Measurements from ENCODE around the gene MYO1E.
A peak's percentile ranks its signal among the peaks of the same experiment; 100 is the strongest.

Gene MYO1E

GRCh38 chr15:59230531-59231055 lies 142.1 kb downstream of the MYO1E start:
- no peak overlapping the region for H3K4me3 ChIP-seq (ENCODE audit: low read length)
- no peaks in the 10 kb centered on the region for H3K27me3 ChIP-seq (ENCODE audit: control insufficient read depth, insufficient read depth, low read length)
- peaks cover 22% of the 10 kb centered on the region for H3K36me3 ChIP-seq (ENCODE audit: insufficient read depth, low read length)
- H3K4me1 ChIP-seq (ENCODE audit: control insufficient read depth, insufficient read depth, low read length) = peaks cover 16% of the 10 kb centered on the region
- H3K4me2 ChIP-seq (ENCODE audit: low read length) = no peak overlapping the region
- H3K9me3 ChIP-seq (replicated peaks; ENCODE audit: low read length) = no peaks in the 10 kb centered on the region
- H3K9ac ChIP-seq (ENCODE audit: low read depth, low read length) = no peak overlapping the region

- peaks cover 28% of the 10 kb centered on the region for H3K36me3 ChIP-seq (ENCODE audit: insufficient read depth, low read length)
- H3K9me3 ChIP-seq (replicated peaks; ENCODE audit: low read length) = no peaks in the 10 kb centered on the region
- peaks cover 19% of the 10 kb centered on the region for H3K4me1 ChIP-seq (ENCODE audit: control insufficient read depth, insufficient read depth, low read length)
- no peaks in the 10 kb centered on the region for H3K27me3 ChIP-seq (ENCODE audit: control insufficient read depth, insufficient read depth, low read length)
- no peak overlapping the region for H3K9ac ChIP-seq (ENCODE audit: low read depth, low read length)
- H3K4me2 ChIP-seq (ENCODE audit: low read length) = no peak overlapping the region
- no peak overlapping the region for H3K4me3 ChIP-seq (ENCODE audit: low read length)
Measured at GRCh38 chr15:59229453-59229852, 143.2 kb downstream of the MYO1E start.

- Histone ChIP-seq H3K36me3 (ENCODE audit: insufficient read depth, low read length) (peaks cover 32% of the 10 kb centered on the region), H3K4me1 (ENCODE audit: control insufficient read depth, insufficient read depth, low read length) (peaks cover 22% of the 10 kb centered on the region), H3K27me3 (ENCODE audit: control insufficient read depth, insufficient read depth, low read length) (no peaks in the 10 kb centered on the region), H3K4me2 (ENCODE audit: low read length) (no peak overlapping the region), H3K9ac (ENCODE audit: low read depth, low read length) (no peak overlapping the region), H3K4me3 (ENCODE audit: low read length) (no peak overlapping the region), H3K9me3 (replicated peaks; ENCODE audit: low read length) (no peaks in the 10 kb centered on the region)
Measured at GRCh38 chr15:59229015-59229414, 143.7 kb downstream of the MYO1E start.

GRCh38 chr15:59227021-59227420 lies 145.7 kb downstream of the MYO1E start:
- H3K4me3 ChIP-seq (ENCODE audit: low read length) = no peak overlapping the region
- H3K36me3 ChIP-seq (ENCODE audit: insufficient read depth, low read length) = peaks cover 48% of the 10 kb centered on the region
- H3K9me3 ChIP-seq (replicated peaks; ENCODE audit: low read length) = no peaks in the 10 kb centered on the region
- peaks cover 31% of the 10 kb centered on the region for H3K4me1 ChIP-seq (ENCODE audit: control insufficient read depth, insufficient read depth, low read length)
- no peak overlapping the region for H3K4me2 ChIP-seq (ENCODE audit: low read length)
- H3K9ac ChIP-seq (ENCODE audit: low read depth, low read length) = no peak overlapping the region
- H3K27me3 ChIP-seq (ENCODE audit: control insufficient read depth, insufficient read depth, low read length) = no peaks in the 10 kb centered on the region

- Histone ChIP-seq H3K9me3 (replicated peaks; ENCODE audit: low read length) (no peaks in the 10 kb centered on the region), H3K4me2 (ENCODE audit: low read length) (no peak overlapping the region), H3K9ac (ENCODE audit: low read depth, low read length) (no peak overlapping the region), H3K4me3 (ENCODE audit: low read length) (no peak overlapping the region), H3K36me3 (ENCODE audit: insufficient read depth, low read length) (peaks cover 49% of the 10 kb centered on the region), H3K4me1 (ENCODE audit: control insufficient read depth, insufficient read depth, low read length) (peaks cover 33% of the 10 kb centered on the region), H3K27me3 (ENCODE audit: control insufficient read depth, insufficient read depth, low read length) (no peaks in the 10 kb centered on the region)
Measured at GRCh38 chr15:59224474-59224873, 148.2 kb downstream of the MYO1E start.

GRCh38 chr15:59223736-59224135 lies 148.9 kb downstream of the MYO1E start:
- peaks cover 56% of the 10 kb centered on the region for H3K36me3 ChIP-seq (ENCODE audit: insufficient read depth, low read length)
- H3K9ac ChIP-seq (ENCODE audit: low read depth, low read length) = no peak overlapping the region
- H3K4me3 ChIP-seq (ENCODE audit: low read length) = no peak overlapping the region
- H3K27me3 ChIP-seq (ENCODE audit: control insufficient read depth, insufficient read depth, low read length) = no peaks in the 10 kb centered on the region
- no peak overlapping the region for H3K4me2 ChIP-seq (ENCODE audit: low read length)
- no peaks in the 10 kb centered on the region for H3K9me3 ChIP-seq (replicated peaks; ENCODE audit: low read length)
- H3K4me1 ChIP-seq (ENCODE audit: control insufficient read depth, insufficient read depth, low read length) = peaks cover 33% of the 10 kb centered on the region

GRCh38 chr15:59222906-59223550 lies 149.6 kb downstream of the MYO1E start:
- H3K9ac ChIP-seq (ENCODE audit: low read depth, low read length) = peak overlapping the region; percentile 45
- H3K4me2 ChIP-seq (ENCODE audit: low read length) = no peak overlapping the region
- H3K4me1 ChIP-seq (ENCODE audit: control insufficient read depth, insufficient read depth, low read length) = peaks cover 33% of the 10 kb centered on the region
- peaks cover 62% of the 10 kb centered on the region for H3K36me3 ChIP-seq (ENCODE audit: insufficient read depth, low read length)
- no peak overlapping the region for H3K4me3 ChIP-seq (ENCODE audit: low read length)
- H3K9me3 ChIP-seq (replicated peaks; ENCODE audit: low read length) = no peaks in the 10 kb centered on the region
- H3K27me3 ChIP-seq (ENCODE audit: control insufficient read depth, insufficient read depth, low read length) = no peaks in the 10 kb centered on the region

- H3K9ac ChIP-seq (ENCODE audit: low read depth, low read length) = peak overlapping the region; percentile 62
- H3K4me1 ChIP-seq (ENCODE audit: control insufficient read depth, insufficient read depth, low read length) = peaks cover 33% of the 10 kb centered on the region
- no peaks in the 10 kb centered on the region for H3K27me3 ChIP-seq (ENCODE audit: control insufficient read depth, insufficient read depth, low read length)
- peak overlapping the region; percentile 43 for H3K4me2 ChIP-seq (ENCODE audit: low read length)
- H3K36me3 ChIP-seq (ENCODE audit: insufficient read depth, low read length) = peaks cover 61% of the 10 kb centered on the region
- H3K4me3 ChIP-seq (ENCODE audit: low read length) = no peak overlapping the region
- no peaks in the 10 kb centered on the region for H3K9me3 ChIP-seq (replicated peaks; ENCODE audit: low read length)
Measured at GRCh38 chr15:59221511-59222505, 150.9 kb downstream of the MYO1E start.

GRCh38 chr15:59218710-59219109 lies 154.0 kb downstream of the MYO1E start:
- H3K27me3 ChIP-seq (ENCODE audit: control insufficient read depth, insufficient read depth, low read length) = no peaks in the 10 kb centered on the region
- H3K4me1 ChIP-seq (ENCODE audit: control insufficient read depth, insufficient read depth, low read length) = peaks cover 24% of the 10 kb centered on the region
- no peaks in the 10 kb centered on the region for H3K9me3 ChIP-seq (replicated peaks; ENCODE audit: low read length)
- H3K36me3 ChIP-seq (ENCODE audit: insufficient read depth, low read length) = peaks cover 74% of the 10 kb centered on the region
- no peak overlapping the region for H3K9ac ChIP-seq (ENCODE audit: low read depth, low read length)
- H3K4me3 ChIP-seq (ENCODE audit: low read length) = no peak overlapping the region
- no peak overlapping the region for H3K4me2 ChIP-seq (ENCODE audit: low read length)

- Histone ChIP-seq H3K9me3 (replicated peaks; ENCODE audit: low read length) (no peaks in the 10 kb centered on the region), H3K9ac (ENCODE audit: low read depth, low read length) (no peak overlapping the region), H3K27me3 (ENCODE audit: control insufficient read depth, insufficient read depth, low read length) (no peaks in the 10 kb centered on the region), H3K4me3 (ENCODE audit: low read length) (no peak overlapping the region), H3K36me3 (ENCODE audit: insufficient read depth, low read length) (peaks cover 72% of the 10 kb centered on the region), H3K4me2 (ENCODE audit: low read length) (no peak overlapping the region), H3K4me1 (ENCODE audit: control insufficient read depth, insufficient read depth, low read length) (peaks cover 16% of the 10 kb centered on the region)
Measured at GRCh38 chr15:59217876-59218498, 154.7 kb downstream of the MYO1E start.

- H3K4me1 ChIP-seq (ENCODE audit: control insufficient read depth, insufficient read depth, low read length) = peaks cover 7% of the 10 kb centered on the region
- no peaks in the 10 kb centered on the region for H3K9me3 ChIP-seq (replicated peaks; ENCODE audit: low read length)
- H3K9ac ChIP-seq (ENCODE audit: low read depth, low read length) = no peak overlapping the region
- H3K4me2 ChIP-seq (ENCODE audit: low read length) = no peak overlapping the region
- no peaks in the 10 kb centered on the region for H3K27me3 ChIP-seq (ENCODE audit: control insufficient read depth, insufficient read depth, low read length)
- H3K4me3 ChIP-seq (ENCODE audit: low read length) = no peak overlapping the region
- H3K36me3 ChIP-seq (ENCODE audit: insufficient read depth, low read length) = peaks cover 74% of the 10 kb centered on the region
Measured at GRCh38 chr15:59216911-59217310, 155.8 kb downstream of the MYO1E start.

Data from skeletal muscle satellite cell (primary cell).